ENCODE results near the gene OR4C46.

DNA sequence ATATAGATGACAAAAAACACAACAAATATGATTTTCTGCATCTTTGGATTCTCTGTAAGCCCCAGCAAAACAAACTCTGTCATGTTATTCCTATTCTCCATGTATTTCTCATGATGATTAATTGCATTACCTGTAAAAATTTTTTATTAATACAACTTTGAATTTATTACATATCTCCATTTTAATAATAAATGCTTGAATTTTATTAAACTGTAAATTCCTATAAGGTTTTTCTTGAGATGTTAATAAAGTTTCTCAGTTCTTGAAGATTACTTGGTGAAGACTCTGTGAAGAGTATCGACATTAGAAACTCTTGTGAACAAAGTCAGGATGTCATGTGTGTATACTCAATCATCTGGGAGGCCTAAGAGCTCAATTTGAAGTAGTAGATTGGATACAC lies at the start of gene OR4C46:
- TF ChIP-seq, protein P1, sequence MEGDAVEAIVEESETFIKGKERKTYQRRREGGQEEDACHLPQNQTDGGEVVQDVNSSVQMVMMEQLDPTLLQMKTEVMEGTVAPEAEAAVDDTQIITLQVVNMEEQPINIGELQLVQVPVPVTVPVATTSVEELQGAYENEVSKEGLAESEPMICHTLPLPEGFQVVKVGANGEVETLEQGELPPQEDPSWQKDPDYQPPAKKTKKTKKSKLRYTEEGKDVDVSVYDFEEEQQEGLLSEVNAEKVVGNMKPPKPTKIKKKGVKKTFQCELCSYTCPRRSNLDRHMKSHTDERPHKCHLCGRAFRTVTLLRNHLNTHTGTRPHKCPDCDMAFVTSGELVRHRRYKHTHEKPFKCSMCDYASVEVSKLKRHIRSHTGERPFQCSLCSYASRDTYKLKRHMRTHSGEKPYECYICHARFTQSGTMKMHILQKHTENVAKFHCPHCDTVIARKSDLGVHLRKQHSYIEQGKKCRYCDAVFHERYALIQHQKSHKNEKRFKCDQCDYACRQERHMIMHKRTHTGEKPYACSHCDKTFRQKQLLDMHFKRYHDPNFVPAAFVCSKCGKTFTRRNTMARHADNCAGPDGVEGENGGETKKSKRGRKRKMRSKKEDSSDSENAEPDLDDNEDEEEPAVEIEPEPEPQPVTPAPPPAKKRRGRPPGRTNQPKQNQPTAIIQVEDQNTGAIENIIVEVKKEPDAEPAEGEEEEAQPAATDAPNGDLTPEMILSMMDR (IDR thresholded peaks at IDR 0.05; ENCODE audit: insufficient read depth, low read length, poor library complexity, severe bottlenecking): no peak
- TF ChIP-seq EZH2phosphoT487 (conservative IDR thresholded peaks at IDR 0.05; ENCODE audit: low read length): no peak

All from SU-DHL-6 (cell line).